GM12878 (cell line): Measurements from ENCODE around the gene FBXO8. TPM values are rescaled to one million over a fixed set of nuclear protein-coding genes. Genes with fewer than 3 reads are reported as not detected.

Experiments
- ATAC-seq: fragments of 200-7000 bp; cut with Tn5 transposase; 3 replicates; pipeline ENCODE4 v1.9.1; 2020; ENCODE audit warnings: mild to moderate bottlenecking, moderate library complexity
- BruUV-seq: library from RNA; stranded (reverse); fragments of 400-500 nt; replicated peaks from 2 replicates; lab custom pipeline; 2021; lab: Mats Ljungman, UMichigan
- CTCF ChIA-PET: fragments of 300-600 bp; sonication (Branson Sonifier 250); formaldehyde crosslinking; extraction: SDS; loops from one replicate; lab custom pipeline; 2021; ENCODE audit warnings: inconsistent platforms; lab: Yijun Ruan, JAX
- POLR2A ChIA-PET: fragments of 350-600 bp; formaldehyde crosslinking; extraction: SDS; loops from one replicate; lab custom pipeline; 2021; ENCODE audit warnings: inconsistent platforms; lab: Charles Lee
- RAD21 ChIA-PET: fragments of 300-600 bp; sonication (Branson Sonifier 250); formaldehyde crosslinking; loops from one replicate; lab custom pipeline; 2023; ENCODE audit warnings: antibody characterized with exemption; ENCODE audit not compliant: unreplicated experiment; lab: Charles Lee
- SMC1A ChIA-PET: fragments of 300-600 bp; sonication (Branson Sonifier 250); formaldehyde crosslinking; loops from one replicate; lab custom pipeline; 2023; ENCODE audit not compliant: unreplicated experiment, uncharacterized antibody; lab: Charles Lee
- DNase-seq: peaks from one replicate; pipeline ENCODE4 v3.0.0-alpha.2; 2011; ENCODE audit warnings: low read depth, low spot score
- FAIRE-seq: peaks from 3 replicates; lab custom pipeline; 2011; peaks lifted over from hg19 to GRCh38; lab: Jason Lieb, UNC
- H2AFZ ChIP-seq: 2 replicates; pipeline ENCODE4 v1.6.0; 2011; ENCODE audit warnings: low read depth, low read length, control low read depth; ENCODE audit not compliant: control insufficient read depth
- H3K27ac ChIP-seq: 2 replicates; pipeline ENCODE4 v1.5.1; 2011; ENCODE audit warnings: control low read depth; ENCODE audit not compliant: control insufficient read depth, insufficient read depth
- H3K27me3 ChIP-seq, 2 experiments: replicated peaks in 1 of 2; 2 replicates each; pipeline versions ENCODE4 v1.6.0 to v1.6.1; 2011; ENCODE audit warnings: low read length in 1 of 2; ENCODE audit not compliant: control insufficient read depth in 2 of 2, insufficient read depth in 2 of 2
- H3K36me3 ChIP-seq, 2 experiments: 2 replicates each; pipeline ENCODE4 v1.5.1; 2011; ENCODE audit warnings: low read length in 1 of 2; ENCODE audit not compliant: control insufficient read depth in 2 of 2, insufficient read depth in 2 of 2
- H3K4me1 ChIP-seq: 2 replicates; pipeline ENCODE4 v1.6.1; 2011; ENCODE audit warnings: mild to moderate bottlenecking, low read length, moderate library complexity, mixed read lengths; ENCODE audit not compliant: control insufficient read depth, insufficient read depth
- H3K4me2 ChIP-seq: 2 replicates; pipeline ENCODE4 v1.6.0; 2011; ENCODE audit warnings: control low read depth; ENCODE audit not compliant: control insufficient read depth, insufficient read depth
- H3K4me3 ChIP-seq: fragments of 200-600 bp; sonication (generic); 2 replicates; pipeline ENCODE4 v1.5.1; 2016
- H3K79me2 ChIP-seq: 2 replicates; pipeline ENCODE4 v1.6.0; 2011; ENCODE audit warnings: low read length; ENCODE audit not compliant: control insufficient read depth, insufficient read depth
- H3K9ac ChIP-seq: 2 replicates; pipeline ENCODE4 v1.8.0; 2011; ENCODE audit warnings: low read length, control low read depth, mixed read lengths; ENCODE audit not compliant: control insufficient read depth, insufficient read depth
- H3K9me3 ChIP-seq: replicated peaks from 3 replicates; pipeline ENCODE4 v1.5.1; 2011; ENCODE audit warnings: mild to moderate bottlenecking, low read length; ENCODE audit not compliant: control insufficient read depth, insufficient read depth
- H4K20me1 ChIP-seq: 2 replicates; pipeline ENCODE4 v1.6.0; 2011; ENCODE audit not compliant: control insufficient read depth, insufficient read depth
- BCL11A ChIP-seq: IDR thresholded peaks from 2 replicates; pipeline ENCODE4 v1.6.1; 2011; ENCODE audit warnings: low read depth, low read length
- BCL3 ChIP-seq: IDR thresholded peaks from 2 replicates; pipeline ENCODE4 v1.6.1; 2011; ENCODE audit warnings: borderline replicate concordance, low read depth, mild to moderate bottlenecking, moderate library complexity, low read length; ENCODE audit not compliant: insufficient read depth, poor library complexity, severe bottlenecking
- CREM ChIP-seq: IDR thresholded peaks from 2 replicates; pipeline ENCODE4 v1.6.1; 2014; ENCODE audit warnings: antibody characterized with exemption, low read depth
- EZH2 ChIP-seq: IDR thresholded peaks from 2 replicates; pipeline ENCODE4 v1.6.1; 2012; ENCODE audit warnings: low read depth, mild to moderate bottlenecking, control low read depth, inconsistent platforms, low read length, borderline replicate concordance; ENCODE audit not compliant: control insufficient read depth
- JUNB ChIP-seq: IDR thresholded peaks from 2 replicates; pipeline ENCODE4 v1.6.1; 2016; ENCODE audit warnings: antibody characterized with exemption, mild to moderate bottlenecking
- MTA3 ChIP-seq: IDR thresholded peaks from 2 replicates; pipeline ENCODE4 v1.6.1; 2012; ENCODE audit warnings: low read length, inconsistent platforms, borderline replicate concordance
- NFXL1 ChIP-seq: fragments of 450-650 bp; IDR thresholded peaks from 2 replicates; pipeline ENCODE4 v1.6.1; 2017; ENCODE audit warnings: antibody characterized with exemption, mild to moderate bottlenecking, borderline replicate concordance
- NFYA ChIP-seq: IDR thresholded peaks from 2 replicates; pipeline ENCODE4 v1.6.1; 2011; ENCODE audit warnings: low read depth, mild to moderate bottlenecking, low read length, improper control_type of control experiment, borderline replicate concordance
- PAX8 ChIP-seq: fragments of 450-650 bp; IDR thresholded peaks from 2 replicates; pipeline ENCODE4 v1.6.1; 2017; ENCODE audit warnings: mild to moderate bottlenecking, moderate library complexity
- SRF ChIP-seq, 2 experiments: IDR thresholded peaks; 2 replicates each; pipeline ENCODE4 v1.6.1; 2011; ENCODE audit warnings: low read depth in 2 of 2, low read length in 2 of 2, mild to moderate bottlenecking in 1 of 2, moderate library complexity in 1 of 2
- TARDBP ChIP-seq: IDR thresholded peaks from 2 replicates; pipeline ENCODE4 v1.6.1; 2016; ENCODE audit warnings: borderline replicate concordance
- YBX1 ChIP-seq: fragments of 450-650 bp; IDR thresholded peaks from 2 replicates; pipeline ENCODE4 v1.6.1; 2016; ENCODE audit warnings: antibody characterized with exemption
- ZNF24 ChIP-seq: fragments of 450-650 bp; IDR thresholded peaks from 2 replicates; pipeline ENCODE4 v1.6.1; 2017; ENCODE audit warnings: antibody characterized with exemption, mild to moderate bottlenecking
- ZNF384 ChIP-seq: IDR thresholded peaks from 2 replicates; pipeline ENCODE4 v1.6.1; 2012; ENCODE audit warnings: low read depth, mild to moderate bottlenecking, low read length, improper control_type of control experiment, borderline replicate concordance
- WGBS: methylation state at CpG from one replicate; pipeline ENCODE4 v1.1.6; 2016; ENCODE audit warnings: low lambda C conversion rate; ENCODE audit not compliant: insufficient replicate concordance, insufficient coverage; ENCODE audit errors: missing lambda C conversion rate; 5-methylcytosine and 5-hydroxymethylcytosine counted together
- in situ Hi-C: fragments of 300-500 bp; cut with MboI; formaldehyde crosslinking; loops from 9 replicates; pipeline ENCODE4 v1.14.3; 2018; ENCODE audit warnings: mixed read lengths
- intact Hi-C: fragments of 100-400 bp; cut with micrococcal nuclease; formaldehyde crosslinking; loops from one replicate; pipeline ENCODE4 v1.14.2; 2022; ENCODE audit not compliant: unreplicated experiment
- polyA plus RNA-seq, 11 experiments: library from polyadenylated mRNA; depleted of rRNA in 4 of 11; unstranded in 6 of 11; stranded (reverse) in 5 of 11; fragments of >200 nt; fragmentation: Nextera tagmentation in 4 of 11; fragmentation: Illumina TruSeq in 1 of 11; extraction: Ambion mirVana in 4 of 11; extraction: Trizol in 1 of 11; gene quantifications; 1 replicate in 1 of 11; 2 replicates in 10 of 11; pipeline versions ENCODE4 v1.2.1 to v1.2.3, GENCODE V29; 2011 to 2016; ENCODE audit warnings: inconsistent platforms in 2 of 11, missing spikeins in 2 of 11, low read depth in 1 of 11
- total RNA-seq, 4 experiments: library from RNA; depleted of rRNA in 3 of 4; stranded (reverse); fragments of >200 nt in 3 of 4; fragmentation: Illumina TruSeq in 1 of 4; extraction: Trizol in 1 of 4; gene quantifications; 2 replicates each; pipeline versions ENCODE4 v1.2.1 to v1.2.3, GENCODE V29; 2013 to 2021
- TF ChIP-seq, protein P1 (sequence below): fragments of 450-650 bp; IDR thresholded peaks from 2 replicates; pipeline ENCODE4 v1.6.1; 2016; ENCODE audit warnings: mild to moderate bottlenecking
- TF ChIP-seq, protein P2 (sequence below): IDR thresholded peaks from 2 replicates; pipeline ENCODE4 v1.6.1; 2012; ENCODE audit warnings: low read depth, low read length, improper control_type of control experiment
- TF ChIP-seq, protein P3 (sequence below): fragments of 450-650 bp; formaldehyde crosslinking; IDR thresholded peaks from 2 replicates; pipeline ENCODE4 v1.4.0; 2022; ENCODE audit warnings: mild to moderate bottlenecking, moderate library complexity

FBXO8 gene
- total and polyA plus RNA-seq, 10 of the 15 experiments (the other 5 are each of a cell fraction or from before 2014, with no cell fraction given): 11.3 to 38.1 (median 16.8) TPM

DNA sequence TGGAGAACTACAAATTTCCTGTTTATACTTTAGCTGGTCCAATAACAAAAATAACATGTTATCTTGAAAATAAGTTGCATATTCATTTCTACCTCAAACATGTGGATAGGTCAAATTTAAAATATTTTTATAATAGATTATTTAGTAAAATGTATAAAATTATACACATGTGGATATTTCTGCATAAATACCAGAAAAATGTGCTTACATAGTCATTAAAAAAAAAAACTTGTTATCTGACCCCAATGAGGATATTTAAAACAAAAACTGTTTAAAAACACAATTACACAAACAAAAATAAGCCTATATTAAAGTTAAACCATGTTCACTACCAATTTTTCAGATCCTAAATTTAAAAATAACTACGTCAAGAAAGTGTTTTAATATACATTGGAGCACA lies 28.1 kb downstream of the FBXO8 start:
- peaks cover 0 to 3% of the 10 kb centered on the region in 2 experiments; a peak in 1 of 4 replicates for H3K36me3 ChIP-seq
- H3K9ac ChIP-seq: no peak overlapping the region
- POLR2A ChIA-PET: no interaction called here
- no peak for DNase-seq
- no TSS peak for BruUV-seq
- H3K79me2 ChIP-seq: no peaks in the 10 kb centered on the region
- SMC1A ChIA-PET: no interaction called here
- H3K27me3 ChIP-seq: no peaks in the 10 kb centered on the region
- no peak overlapping the region for H3K4me2 ChIP-seq
- intact Hi-C loops (no loop called here), in situ Hi-C loops (no loop called here)
- H3K27ac ChIP-seq: no peak overlapping the region
- H3K4me3 ChIP-seq: no peak overlapping the region
- H3K4me1 ChIP-seq: no peaks in the 10 kb centered on the region
- no peaks in the 10 kb centered on the region for H4K20me1 ChIP-seq
- H3K9me3 ChIP-seq: no peaks in the 10 kb centered on the region
- RAD21 ChIA-PET: no interaction called here
- CTCF ChIA-PET: interaction anchor here (1.1 kb wide), 1 partner anchor 14 kb away, joined by 3 read pairs; no protein-coding TSS in a partner anchor
- no peak for ATAC-seq
- FAIRE-seq: no peak
- 96% methylated on average over 1 of the region's 1 CpG for WGBS
- no peak overlapping the region for H2AFZ ChIP-seq
- no peak for TF ChIP-seq NFXL1
- no peak for TF ChIP-seq ZNF384
- TF ChIP-seq PAX8: no peak
- TF ChIP-seq, protein P1, sequence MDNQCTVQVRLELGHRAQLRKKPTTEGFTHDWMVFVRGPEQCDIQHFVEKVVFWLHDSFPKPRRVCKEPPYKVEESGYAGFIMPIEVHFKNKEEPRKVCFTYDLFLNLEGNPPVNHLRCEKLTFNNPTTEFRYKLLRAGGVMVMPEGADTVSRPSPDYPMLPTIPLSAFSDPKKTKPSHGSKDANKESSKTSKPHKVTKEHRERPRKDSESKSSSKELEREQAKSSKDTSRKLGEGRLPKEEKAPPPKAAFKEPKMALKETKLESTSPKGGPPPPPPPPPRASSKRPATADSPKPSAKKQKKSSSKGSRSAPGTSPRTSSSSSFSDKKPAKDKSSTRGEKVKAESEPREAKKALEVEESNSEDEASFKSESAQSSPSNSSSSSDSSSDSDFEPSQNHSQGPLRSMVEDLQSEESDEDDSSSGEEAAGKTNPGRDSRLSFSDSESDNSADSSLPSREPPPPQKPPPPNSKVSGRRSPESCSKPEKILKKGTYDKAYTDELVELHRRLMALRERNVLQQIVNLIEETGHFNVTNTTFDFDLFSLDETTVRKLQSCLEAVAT: no peak
- no peak for TF ChIP-seq SRF (IDR thresholded peaks at IDR 0.05; ENCODE audit: low read depth in 2 of 2, low read length in 2 of 2)
- TF ChIP-seq ZNF24: no peak
- no peak for TF ChIP-seq JUNB
- TF ChIP-seq YBX1: no peak
- TF ChIP-seq BCL11A: no peak
- no peak for TF ChIP-seq BCL3
- no peak for TF ChIP-seq TARDBP
- TF ChIP-seq NFYA: no peak
- no peak for TF ChIP-seq MTA3
- TF ChIP-seq, protein P2, sequence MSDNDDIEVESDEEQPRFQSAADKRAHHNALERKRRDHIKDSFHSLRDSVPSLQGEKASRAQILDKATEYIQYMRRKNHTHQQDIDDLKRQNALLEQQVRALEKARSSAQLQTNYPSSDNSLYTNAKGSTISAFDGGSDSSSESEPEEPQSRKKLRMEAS: no peak
- TF ChIP-seq, protein P3, sequence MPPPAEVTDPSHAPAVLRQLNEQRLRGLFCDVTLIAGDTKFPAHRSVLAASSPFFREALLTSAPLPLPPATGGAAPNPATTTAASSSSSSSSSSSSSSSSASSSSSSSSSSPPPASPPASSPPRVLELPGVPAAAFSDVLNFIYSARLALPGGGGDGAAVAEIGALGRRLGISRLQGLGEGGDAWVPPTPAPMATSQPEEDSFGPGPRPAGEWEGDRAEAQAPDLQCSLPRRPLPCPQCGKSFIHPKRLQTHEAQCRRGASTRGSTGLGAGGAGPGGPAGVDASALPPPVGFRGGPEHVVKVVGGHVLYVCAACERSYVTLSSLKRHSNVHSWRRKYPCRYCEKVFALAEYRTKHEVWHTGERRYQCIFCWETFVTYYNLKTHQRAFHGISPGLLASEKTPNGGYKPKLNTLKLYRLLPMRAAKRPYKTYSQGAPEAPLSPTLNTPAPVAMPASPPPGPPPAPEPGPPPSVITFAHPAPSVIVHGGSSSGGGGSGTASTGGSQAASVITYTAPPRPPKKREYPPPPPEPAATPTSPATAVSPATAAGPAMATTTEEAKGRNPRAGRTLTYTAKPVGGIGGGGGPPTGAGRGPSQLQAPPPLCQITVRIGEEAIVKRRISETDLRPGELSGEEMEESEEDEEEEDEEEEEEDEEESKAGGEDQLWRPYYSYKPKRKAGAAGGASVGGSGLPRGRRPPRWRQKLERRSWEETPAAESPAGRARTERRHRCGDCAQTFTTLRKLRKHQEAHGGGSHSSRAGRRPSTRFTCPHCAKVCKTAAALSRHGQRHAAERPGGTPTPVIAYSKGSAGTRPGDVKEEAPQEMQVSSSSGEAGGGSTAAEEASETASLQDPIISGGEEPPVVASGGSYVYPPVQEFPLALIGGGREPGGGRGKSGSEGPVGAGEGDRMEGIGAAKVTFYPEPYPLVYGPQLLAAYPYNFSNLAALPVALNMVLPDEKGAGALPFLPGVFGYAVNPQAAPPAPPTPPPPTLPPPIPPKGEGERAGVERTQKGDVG (CRISPR knock-in tag): no peak
- TF ChIP-seq EZH2: no peak
- TF ChIP-seq CREM: no peak
